HG02623 (cell line): ENCODE results near the gene CYP4F3.
"Not testable (repeated sequence)": the region's sequence is repeated elsewhere in the genome, so short reads cannot be mapped to it uniquely, and the experiment has no call there.

Experiments
- ATAC-seq: cut with Tn5 transposase; IDR thresholded peaks from one replicate; pipeline ENCODE4 v1.9.1; 2021; ENCODE audit warnings: moderate library complexity; ENCODE audit not compliant: unreplicated experiment

The CYP4F3 gene

DNA sequence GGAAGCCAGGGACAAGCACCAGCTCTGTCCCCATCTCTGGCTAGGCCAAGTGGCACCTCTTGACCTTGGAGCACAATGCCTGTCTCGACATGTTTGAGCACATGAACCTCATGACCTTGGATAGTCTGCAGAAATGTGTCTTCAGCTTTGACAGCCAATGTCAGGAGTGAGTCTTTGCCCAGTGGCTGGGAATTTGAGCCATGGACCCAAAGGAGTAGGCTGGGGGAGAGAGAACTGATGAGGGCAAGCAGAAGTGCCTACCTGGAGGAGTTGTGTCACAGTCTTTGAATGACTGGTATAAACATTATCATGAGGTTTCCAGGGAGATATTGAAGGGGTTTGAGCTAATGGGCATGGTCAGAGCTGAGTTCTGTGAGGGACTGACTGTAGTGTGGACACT lies 25.5 kb downstream of the CYP4F3 start:
- no peak for ATAC-seq

- no peak for ATAC-seq
These were observed 26.2 kb downstream of the CYP4F3 start for GRCh38 chr19:15666883-15667282.

DNA sequence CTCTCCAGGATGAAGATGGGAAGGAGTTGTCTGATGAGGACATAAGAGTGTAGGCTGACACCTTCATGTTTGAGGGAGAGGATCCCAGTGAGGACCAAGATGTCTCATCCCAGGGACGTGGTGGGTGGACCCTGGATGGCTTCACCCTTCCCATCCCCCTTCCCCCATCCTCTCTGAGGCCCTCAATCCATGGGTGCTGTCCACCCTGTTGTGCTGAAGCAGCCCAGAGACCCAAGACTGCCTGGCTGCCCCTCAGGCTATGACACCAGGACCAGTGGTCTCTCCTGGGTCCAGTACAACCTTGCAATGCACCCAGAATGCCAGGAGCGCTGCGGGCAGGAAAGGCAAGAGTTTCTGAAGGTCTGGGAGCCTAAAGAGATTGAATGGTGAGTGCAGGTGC lies 28.7 kb downstream of the CYP4F3 start:
- ATAC-seq, result no peak

DNA sequence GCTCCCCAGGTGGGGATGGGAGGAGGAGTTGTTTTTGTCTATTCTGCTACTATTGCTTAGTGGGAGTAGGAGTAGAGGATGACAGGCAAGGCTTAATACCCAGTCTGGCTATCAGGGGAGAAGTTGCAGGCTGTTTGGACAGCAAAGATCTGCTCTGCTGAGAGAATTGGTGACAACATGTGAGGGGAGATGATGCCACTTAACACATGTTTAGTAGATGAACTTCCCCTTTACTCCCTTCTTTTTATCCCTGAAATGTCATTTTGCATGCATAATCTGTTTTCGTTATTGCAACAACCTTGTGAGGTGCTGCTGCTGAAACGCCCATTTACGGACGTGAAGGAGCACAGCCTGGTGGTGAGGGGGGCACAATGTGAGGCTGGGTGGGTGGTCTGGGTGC lies 29.2 kb downstream of the CYP4F3 start:
- ATAC-seq, result no peak

DNA sequence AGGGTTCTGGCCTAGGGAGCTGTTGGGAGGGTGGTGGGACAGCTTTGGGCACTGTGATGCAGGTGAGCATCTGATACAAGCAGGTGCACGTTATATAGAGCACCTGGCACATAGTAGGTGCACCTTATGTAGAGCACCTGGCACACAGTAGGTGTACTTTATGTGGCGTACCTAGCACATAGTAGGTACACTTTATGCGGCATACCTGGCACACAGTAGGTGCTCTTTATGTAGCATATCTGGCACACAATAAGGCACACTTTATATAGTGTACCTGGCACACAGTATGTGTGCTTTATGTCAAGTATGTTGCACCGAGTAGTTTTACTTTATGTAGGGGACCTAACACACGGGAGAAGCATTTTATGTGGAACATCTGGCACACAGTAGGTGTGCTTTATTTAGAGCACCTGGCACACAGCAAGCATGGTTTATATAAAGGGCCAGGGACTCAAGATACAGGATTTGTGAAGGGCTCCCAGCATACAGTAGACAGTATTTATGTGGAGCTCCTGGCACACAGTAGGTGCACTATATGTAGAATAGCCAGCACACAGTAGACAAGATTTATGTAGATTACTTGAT lies 30.6 kb downstream of the CYP4F3 start:
- ATAC-seq, result no peak

GRCh38 chr19:15671891-15672579 lies 31.3 kb downstream of the CYP4F3 start:
- ATAC-seq, result no peak

GRCh38 chr19:15672580-15673175 lies 32.0 kb downstream of the CYP4F3 start, which contains the start of gene CYP4F12:
TSS of gene CYP4F12 (plus strand) at chr19:15673087. CDS start at chr19:15673530, 443 bp downstream.
- no peak for ATAC-seq

GRCh38 chr19:15673176-15673654 lies 32.5 kb downstream of the CYP4F3 start:
- ATAC-seq, result no peak

DNA sequence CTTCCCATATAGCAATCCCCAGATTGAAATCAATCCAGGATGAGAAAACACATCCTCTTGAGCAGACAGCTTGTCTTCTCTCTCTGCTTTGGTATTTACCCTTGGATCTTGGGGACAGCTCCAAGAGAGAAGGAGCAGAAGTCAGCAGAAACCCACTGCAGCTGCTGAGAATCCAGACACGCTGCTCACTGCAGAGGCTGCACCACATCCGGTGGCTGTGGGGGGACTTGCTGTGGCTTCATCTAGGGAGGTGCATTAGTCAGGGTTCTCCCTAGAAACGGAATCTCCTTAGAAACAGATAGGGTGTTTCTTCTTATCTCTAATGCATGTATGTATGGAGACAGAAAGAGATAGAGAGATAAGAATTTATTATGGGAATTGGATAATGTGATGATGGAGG lies 34.9 kb downstream of the CYP4F3 start:
- ATAC-seq, result no peak

DNA sequence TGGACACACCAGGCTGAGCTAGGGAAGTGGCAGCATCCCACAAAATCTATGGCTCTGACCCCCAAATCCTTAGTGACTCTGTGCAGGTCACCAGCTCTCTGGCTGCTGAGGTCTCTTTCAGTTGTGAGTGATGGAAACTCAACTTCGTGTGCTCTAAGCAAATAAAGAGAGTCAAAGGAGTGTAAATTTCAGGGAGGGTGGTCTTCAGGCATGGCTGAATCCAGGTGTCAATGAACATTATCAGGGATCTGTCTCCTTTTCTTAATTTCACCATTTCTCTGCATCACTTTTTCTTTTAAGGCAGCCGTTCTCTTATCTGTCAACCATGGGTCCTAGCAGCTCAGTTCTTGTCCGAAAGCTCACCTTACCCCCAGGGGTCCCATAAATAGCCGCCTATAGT lies 38.4 kb downstream of the CYP4F3 start:
- ATAC-seq, result no peak

GRCh38 chr19:15679865-15680264 lies 39.2 kb downstream of the CYP4F3 start:
- not testable (repeated sequence) for ATAC-seq

DNA sequence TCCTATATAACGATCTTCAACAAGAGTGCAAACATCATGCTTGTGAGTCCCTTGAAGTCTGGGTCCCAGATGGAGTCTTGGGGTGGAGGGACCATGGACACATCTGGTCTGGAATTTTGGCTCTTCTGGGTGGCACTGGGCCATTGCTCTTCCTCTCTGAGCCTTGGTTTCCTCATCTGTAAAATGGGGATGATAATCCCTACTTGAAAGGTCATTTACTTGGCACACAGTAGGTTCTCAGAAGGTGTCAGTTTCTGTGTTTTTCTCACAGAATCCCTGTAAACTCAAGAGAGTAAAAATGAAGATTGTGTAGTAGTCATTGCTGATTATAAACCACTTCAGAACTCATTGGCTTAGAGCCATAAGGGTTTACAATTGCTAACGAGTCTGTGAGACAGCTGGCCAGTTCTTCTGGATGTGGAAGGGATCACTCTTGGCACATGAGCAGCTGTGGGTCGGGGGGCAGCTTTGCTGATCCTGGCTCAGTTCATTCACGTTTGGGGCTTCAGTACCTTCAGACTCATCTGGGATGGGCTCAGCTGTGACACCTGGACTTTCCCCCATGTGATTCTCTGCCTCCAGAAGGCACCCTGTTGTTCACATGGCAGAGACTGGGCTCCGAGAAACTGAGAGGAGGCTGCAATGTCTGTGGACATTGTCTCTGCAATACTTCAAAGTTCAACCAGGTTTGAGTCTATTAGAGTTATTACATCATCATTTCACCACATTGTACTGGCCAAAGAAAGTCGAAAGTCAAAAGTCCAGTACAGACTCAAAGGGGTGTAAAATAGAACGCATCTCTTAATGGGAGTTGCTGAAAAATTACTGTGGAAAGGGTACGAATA lies 40.0 kb downstream of the CYP4F3 start:
- ATAC-seq, result no peak

DNA sequence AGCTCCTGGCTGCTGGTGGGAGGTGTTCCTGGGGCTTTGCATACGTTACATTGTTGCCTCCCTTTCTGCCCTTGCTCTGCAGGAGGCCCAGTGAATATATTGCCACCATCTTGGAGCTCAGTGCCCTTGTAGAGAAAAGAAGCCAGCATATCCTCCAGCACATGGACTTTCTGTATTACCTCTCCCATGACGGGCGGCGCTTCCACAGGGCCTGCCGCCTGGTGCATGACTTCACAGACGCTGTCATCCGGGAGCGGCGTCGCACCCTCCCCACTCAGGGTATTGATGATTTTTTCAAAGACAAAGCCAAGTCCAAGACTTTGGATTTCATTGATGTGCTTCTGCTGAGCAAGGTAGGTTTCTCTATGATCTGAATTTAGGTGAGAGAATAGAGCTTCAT lies 42.7 kb downstream of the CYP4F3 start:
- no peak for ATAC-seq

DNA sequence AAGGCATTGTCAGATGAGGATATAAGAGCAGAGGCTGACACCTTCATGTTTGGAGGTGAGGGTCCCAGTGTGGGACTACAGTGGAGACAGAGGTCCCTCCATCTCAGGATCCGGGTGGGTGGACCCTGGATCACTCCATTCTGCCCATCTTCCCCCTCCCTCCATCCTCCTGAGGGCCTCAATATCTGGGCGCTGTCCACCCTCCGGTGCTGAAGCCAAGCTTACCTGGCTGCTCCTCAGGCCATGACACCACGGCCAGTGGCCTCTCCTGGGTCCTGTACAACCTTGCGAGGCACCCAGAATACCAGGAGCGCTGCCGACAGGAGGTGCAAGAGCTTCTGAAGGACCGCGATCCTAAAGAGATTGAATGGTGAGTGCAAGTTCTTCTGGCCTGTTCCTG lies 44.1 kb downstream of the CYP4F3 start:
- no peak for ATAC-seq

DNA sequence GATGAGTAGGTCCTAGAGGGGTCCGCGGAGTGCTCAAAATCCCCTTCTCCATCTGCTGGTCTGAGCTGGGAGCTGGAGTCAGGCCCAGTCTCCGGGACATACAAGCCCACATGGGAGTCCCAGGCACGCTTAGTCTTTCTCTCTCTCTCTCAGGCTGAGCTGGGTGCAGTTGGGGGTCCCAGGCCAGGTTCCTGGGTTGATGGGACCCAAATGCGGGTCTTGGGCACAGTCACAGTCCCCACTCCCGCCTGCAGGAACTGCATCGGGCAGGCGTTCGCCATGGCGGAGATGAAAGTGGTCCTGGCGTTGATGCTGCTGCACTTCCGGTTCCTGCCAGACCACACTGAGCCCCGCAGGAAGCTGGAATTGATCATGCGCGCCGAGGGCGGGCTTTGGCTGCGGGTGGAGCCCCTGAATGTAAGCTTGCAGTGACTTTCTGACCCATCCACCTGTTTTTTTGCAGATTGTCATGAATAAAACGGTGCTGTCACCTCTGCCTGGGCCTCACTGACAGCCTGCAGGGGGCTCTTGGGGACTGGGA lies 56.0 kb downstream of the CYP4F3 start:
- ATAC-seq, result no peak

- ATAC-seq, result no peak
These were observed 61.2 kb downstream of the CYP4F3 start for GRCh38 chr19:15701757-15702533.

DNA sequence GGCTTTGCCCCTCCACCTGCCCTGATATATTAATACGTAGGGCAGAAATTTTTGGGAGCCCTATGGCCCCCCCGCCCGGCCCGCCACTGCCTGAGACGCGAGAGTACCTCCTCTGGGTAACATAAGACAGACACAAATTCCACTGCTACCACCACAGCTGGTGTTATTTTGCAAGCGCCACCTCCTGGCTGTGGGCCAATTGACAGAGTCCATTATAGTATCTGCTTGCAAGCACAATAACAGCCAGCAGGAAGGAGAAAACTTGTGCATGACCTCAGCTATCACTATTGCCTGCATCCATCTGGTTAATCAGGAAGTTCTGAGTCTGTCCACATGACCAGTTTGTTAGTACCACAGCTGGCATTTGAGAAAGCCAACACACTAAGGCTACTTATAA lies 61.8 kb downstream of the CYP4F3 start:
- no peak for ATAC-seq
